NCI-H1417 (cell line): Measurements from ENCODE around the gene C7orf57.

Experiments used
- DNase-seq, 3 experiments: peaks; one replicate each; lab custom pipeline; 2025; lab: John Stamatoyannopoulos, UW

Gene C7orf57

GRCh38 chr7:48109848-48110663, 74.7 kb downstream of the C7orf57 start:
- DNase-seq: peak; percentile 47 to 75 (median 58)

DNA sequence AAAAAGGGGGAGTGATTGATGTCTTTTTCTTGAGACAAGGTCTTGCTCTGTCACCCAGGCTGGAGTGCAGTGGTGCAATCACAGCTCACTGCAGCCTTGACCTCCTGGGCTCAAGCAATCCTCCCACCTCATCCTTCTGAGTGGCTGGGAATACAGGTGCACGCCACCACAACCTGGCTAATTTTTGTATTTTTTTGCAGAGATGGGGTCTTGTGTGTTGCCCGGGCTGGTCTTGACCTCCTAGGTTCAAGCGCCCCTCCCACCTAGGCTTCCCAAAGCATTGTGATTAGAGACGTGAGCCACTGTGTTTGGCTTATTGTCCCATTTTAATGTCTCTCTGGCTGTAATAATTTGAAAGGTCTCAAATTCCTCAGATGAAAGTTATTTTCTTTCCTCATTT, 75.5 kb downstream of the C7orf57 start:
- DNase-seq: no peak
